ENCODE results near the gene PDE6B.

- TF ChIP-seq CTCF (IDR thresholded peaks at IDR 0.05) = no peak
- no peak for TF ChIP-seq EP300 (IDR thresholded peaks at IDR 0.05)
- TF ChIP-seq POLR2A (IDR thresholded peaks at IDR 0.05) = no peak
- TF ChIP-seq POLR2AphosphoS5 (IDR thresholded peaks at IDR 0.05) = no peak
These were observed 78.2 kb downstream of the PDE6B start for GRCh38 chr4:703336-704197.

Data from gastroesophageal sphincter (tissue), 3 donors.